Osteocyte (in vitro differentiated cells): ENCODE results near the gene MRPL34. TPM values are rescaled to one million over a fixed set of nuclear protein-coding genes. Genes with fewer than 3 reads are reported as not detected.

Experiments
- DNase-seq: peaks from one replicate; pipeline ENCODE4 v3.0.0; 2021; ENCODE audit warnings: mixed read lengths; ENCODE audit not compliant: unreplicated experiment; ENCODE audit errors: extremely low spot score
- H3K27ac Mint-ChIP-seq: one replicate; pipeline ENCODE4 v1.8.0; 2021; ENCODE audit warnings: mild to moderate bottlenecking, mixed read lengths; ENCODE audit not compliant: unreplicated experiment
- H3K27me3 Mint-ChIP-seq: one replicate; pipeline ENCODE4 v1.8.0; 2021; ENCODE audit warnings: mixed read lengths; ENCODE audit not compliant: unreplicated experiment
- H3K36me3 Mint-ChIP-seq: one replicate; pipeline ENCODE4 v1.8.0; 2021; ENCODE audit warnings: mixed read lengths; ENCODE audit not compliant: unreplicated experiment
- H3K4me1 Mint-ChIP-seq: one replicate; pipeline ENCODE4 v1.8.0; 2021; ENCODE audit warnings: mixed read lengths; ENCODE audit not compliant: unreplicated experiment
- H3K4me3 Mint-ChIP-seq: one replicate; pipeline ENCODE4 v1.8.0; 2021; ENCODE audit warnings: mild to moderate bottlenecking, moderate library complexity, mixed read lengths; ENCODE audit not compliant: unreplicated experiment
- H3K9me3 Mint-ChIP-seq: one replicate; pipeline ENCODE4 v1.8.0; 2021; ENCODE audit warnings: mixed read lengths; ENCODE audit not compliant: unreplicated experiment
- CTCF ChIP-seq: fragments of 200-600 bp; sonication (generic); IDR thresholded peaks from 2 replicates; pipeline ENCODE4 v1.5.0; 2021; ENCODE audit warnings: antibody characterized with exemption, mild to moderate bottlenecking, moderate library complexity
- total RNA-seq: library from RNA; stranded (reverse); gene quantifications from 2 replicates; pipeline ENCODE4 v1.2.1, GENCODE V29; 2021

Gene MRPL34
- total RNA-seq, 1 donor from 2014 or later: 66.9 TPM

GRCh38 chr19:17352608-17353280, 47.1 kb downstream of the MRPL34 start:
- Mint-ChIP-seq H3K36me3 (no peaks in the 10 kb centered on the region), H3K27me3 (no peaks in the 10 kb centered on the region), H3K27ac (no peak overlapping the region), H3K4me3 (no peak overlapping the region), H3K9me3 (no peaks in the 10 kb centered on the region), H3K4me1 (peaks cover 32% of the 10 kb centered on the region)
- no peak for TF ChIP-seq CTCF
- DNase-seq: no peak

GRCh38 chr19:17353386-17353785, 47.7 kb downstream of the MRPL34 start:
- Mint-ChIP-seq H3K4me3 (no peak overlapping the region), H3K27me3 (no peaks in the 10 kb centered on the region), H3K36me3 (no peaks in the 10 kb centered on the region), H3K4me1 (peaks cover 28% of the 10 kb centered on the region), H3K27ac (no peak overlapping the region), H3K9me3 (no peaks in the 10 kb centered on the region)
- TF ChIP-seq CTCF: no peak
- no peak for DNase-seq

Other genes starting within 250 kb of the MRPL34 start
- gene HAUS8, start 230.4 kb upstream of the MRPL34 start, total RNA-seq: 9.2 and 11.6 TPM in 2 replicates
- 93.3 and 94.3 TPM in 2 replicates for gene MYO9B, start 230.1 kb upstream of the MRPL34 start, total RNA-seq
- 36.1 and 37.5 TPM in 2 replicates for gene USE1, start 90.5 kb upstream of the MRPL34 start, total RNA-seq
- 24.8 and 28.5 TPM in 2 replicates for gene OCEL1, start 79.6 kb upstream of the MRPL34 start, total RNA-seq
- gene NR2F6, start 60.0 kb upstream of the MRPL34 start, total RNA-seq: 43.9 and 44.2 TPM in 2 replicates
- not detected in 2 replicates for gene USHBP1, start 41.1 kb upstream of the MRPL34 start, total RNA-seq
- gene BABAM1, start 38.4 kb upstream of the MRPL34 start, total RNA-seq: 92.5 and 93.7 TPM in 2 replicates
- 0.99 and 1.5 TPM in 2 replicates for gene ANKLE1, start 24.0 kb upstream of the MRPL34 start, total RNA-seq
- 5.0 and 6.1 TPM in 2 replicates for gene ABHD8, start 2.4 kb upstream of the MRPL34 start, total RNA-seq
- gene DDA1, start 3.7 kb downstream of the MRPL34 start, total RNA-seq: 46.3 and 50.0 TPM in 2 replicates
- gene ANO8, start 29.0 kb downstream of the MRPL34 start, total RNA-seq: 17.7 and 21.9 TPM in 2 replicates
- gene GTPBP3, start 31.7 kb downstream of the MRPL34 start, total RNA-seq: 27.2 and 28.9 TPM in 2 replicates
- 0.26 TPM in 1 of 2 replicates, not detected in the other for gene PLVAP, start 71.5 kb downstream of the MRPL34 start, total RNA-seq
- not detected in 2 replicates for gene CCDC194, start 88.3 kb downstream of the MRPL34 start, total RNA-seq
- 1.8 and 2.3 TPM in 2 replicates for gene BST2, start 99.8 kb downstream of the MRPL34 start, total RNA-seq
- 59.2 and 63.2 TPM in 2 replicates for gene MVB12A, start 114.2 kb downstream of the MRPL34 start, total RNA-seq
- gene TMEM221, start 142.8 kb downstream of the MRPL34 start, total RNA-seq: 0.30 and 0.55 TPM in 2 replicates
- not detected in 2 replicates for gene NXNL1, start 155.1 kb downstream of the MRPL34 start, total RNA-seq
- gene SLC27A1, start 164.7 kb downstream of the MRPL34 start, total RNA-seq: 12.5 and 14.8 TPM in 2 replicates
- gene PGLS, start 205.8 kb downstream of the MRPL34 start, total RNA-seq: 112 and 115 TPM in 2 replicates
- 121 and 122 TPM in 2 replicates for gene COLGALT1, start 249.8 kb downstream of the MRPL34 start, total RNA-seq